HepG2 (cell line): Measurements from ENCODE around the gene NBEA. TPM values are rescaled to one million over a fixed set of nuclear protein-coding genes. Genes with fewer than 3 reads are reported as not detected.

Experiments
- ATAC-seq: fragments of 200-7000 bp; cut with Tn5 transposase; 3 replicates; pipeline ENCODE4 v1.9.1; 2020; ENCODE audit warnings: mild to moderate bottlenecking, moderate library complexity
- Bru-seq: library from RNA; stranded (reverse); fragments of 400-500 nt; gene quantifications from one replicate; lab custom pipeline; 2021; lab: Mats Ljungman, UMichigan
- BruChase-seq, 2 experiments: library from RNA; stranded (reverse); fragments of 400-500 nt; gene quantifications; one replicate each; lab custom pipeline; 2021; lab: Mats Ljungman, UMichigan
- BruUV-seq: library from RNA; stranded (reverse); fragments of 400-500 nt; replicated peaks from 2 replicates; lab custom pipeline; 2021; lab: Mats Ljungman, UMichigan
- CTCF ChIA-PET: fragments of 300-600 bp; formaldehyde crosslinking; extraction: SDS; loops from one replicate; lab custom pipeline; 2021; ENCODE audit warnings: low total read pairs, inconsistent platforms, low intra/inter-chr PET ratio; lab: Yijun Ruan, JAX
- POLR2A ChIA-PET: fragments of 350-600 bp; sonication (Branson Sonifier 250); formaldehyde crosslinking; loops from one replicate; lab custom pipeline; 2020; ENCODE audit warnings: antibody characterized with exemption, inconsistent platforms; lab: Yijun Ruan, JAX
- DNase-seq: peaks from one replicate; pipeline ENCODE4 v3.0.0-alpha.2; 2015; ENCODE audit warnings: low spot score
- FAIRE-seq: peaks from 3 replicates; lab custom pipeline; 2011; peaks lifted over from hg19 to GRCh38; lab: Jason Lieb, UNC
- H2AFZ ChIP-seq: one replicate; pipeline ENCODE4 v1.6.1; 2011; ENCODE audit warnings: low read length, inconsistent platforms
- H3K27ac ChIP-seq: fragments of 300-600 bp; 3 replicates; pipeline ENCODE4 v1.8.0; 2011; ENCODE audit warnings: mixed run types, mild to moderate bottlenecking, mixed read lengths, low read length, inconsistent platforms; ENCODE audit not compliant: insufficient read depth; ENCODE audit errors: extremely low read length
- H3K27me3 ChIP-seq, 2 experiments: fragments of 200-600 bp in 1 of 2; 2 replicates in 1 of 2; 3 replicates in 1 of 2; pipeline versions ENCODE4 v1.6.0 to v1.8.0; 2011; ENCODE audit warnings: low read length in 2 of 2, mild to moderate bottlenecking in 2 of 2, moderate library complexity in 2 of 2, inconsistent platforms in 1 of 2; ENCODE audit not compliant: insufficient read depth in 2 of 2, control insufficient read depth in 1 of 2
- H3K36me3 ChIP-seq, 2 experiments: fragments of 200-600 bp in 1 of 2; replicated peaks in 1 of 2; 2 replicates in 1 of 2; 3 replicates in 1 of 2; pipeline versions ENCODE4 v1.5.1 to v1.8.0; 2011; ENCODE audit warnings: low read length in 2 of 2, inconsistent platforms in 1 of 2; ENCODE audit not compliant: insufficient read depth in 2 of 2, control insufficient read depth in 1 of 2
- H3K4me1 ChIP-seq: 2 replicates; pipeline ENCODE4 v1.5.1; 2012; ENCODE audit warnings: low read length, inconsistent platforms; ENCODE audit not compliant: insufficient read depth
- H3K4me2 ChIP-seq: 2 replicates; pipeline ENCODE4 v1.6.0; 2011; ENCODE audit warnings: low read depth, low read length, inconsistent platforms
- H3K4me3 ChIP-seq, 3 experiments: fragments of 200-600 bp in 1 of 3; sonication (generic), shearing (Covaris generic) in 1 of 3; replicated peaks in 1 of 3; 2 replicates each; pipeline ENCODE4 v1.5.1; 2011 to 2016; ENCODE audit warnings: low read length in 3 of 3, inconsistent platforms in 2 of 3, low read depth in 2 of 3, mild to moderate bottlenecking in 2 of 3, control low read depth in 1 of 3, mixed read lengths in 1 of 3; ENCODE audit not compliant: insufficient read depth in 1 of 3
- H3K79me2 ChIP-seq: one replicate; pipeline ENCODE4 v1.6.1; 2011; ENCODE audit warnings: low read length, inconsistent platforms; ENCODE audit not compliant: insufficient read depth
- H3K9ac ChIP-seq: 2 replicates; pipeline ENCODE4 v1.6.0; 2011; ENCODE audit warnings: mild to moderate bottlenecking, low read depth, low read length, inconsistent platforms; ENCODE audit not compliant: insufficient read depth
- H3K9me3 ChIP-seq: 2 replicates; pipeline ENCODE4 v1.5.1; 2012; ENCODE audit warnings: mild to moderate bottlenecking, low read length
- H4K20me1 ChIP-seq: 2 replicates; pipeline ENCODE4 v1.6.0; 2011; ENCODE audit warnings: inconsistent platforms, mild to moderate bottlenecking, low read length, moderate library complexity; ENCODE audit not compliant: insufficient read depth
- CCAR2 ChIP-seq: fragments of 200-400 bp; formaldehyde crosslinking; optimal IDR thresholded peaks from 2 replicates; pipeline ENCODE3; 2018; ENCODE audit warnings: low read depth, mild to moderate bottlenecking, low read length, moderate library complexity
- DMTF1 ChIP-seq: sonication (generic); formaldehyde crosslinking; IDR thresholded peaks from 2 replicates; pipeline ENCODE4 v1.4.0; 2020; ENCODE audit warnings: mild to moderate bottlenecking, missing genetic modification reagents
- GATAD2A ChIP-seq: IDR thresholded peaks from 2 replicates; pipeline ENCODE4 v1.6.1; 2016
- GFI1 ChIP-seq: sonication (generic); formaldehyde crosslinking; IDR thresholded peaks from 2 replicates; pipeline ENCODE4 v1.5.0; 2020; ENCODE audit warnings: missing genetic modification reagents, mild to moderate bottlenecking, borderline replicate concordance
- SAP130 ChIP-seq: IDR thresholded peaks from 2 replicates; pipeline ENCODE4 v1.6.1; 2016; ENCODE audit warnings: low read depth
- SATB2 ChIP-seq: sonication (generic); formaldehyde crosslinking; IDR thresholded peaks from 2 replicates; pipeline ENCODE4 v1.5.0; 2020; ENCODE audit warnings: missing genetic modification reagents
- STAT5B ChIP-seq: sonication (generic); formaldehyde crosslinking; IDR thresholded peaks from 2 replicates; pipeline ENCODE4 v1.4.0; 2020; ENCODE audit warnings: missing genetic modification reagents
- ZNF20 ChIP-seq: sonication (generic); formaldehyde crosslinking; IDR thresholded peaks from 2 replicates; pipeline ENCODE4 v1.4.0; 2020; ENCODE audit warnings: mild to moderate bottlenecking, moderate library complexity, missing genetic modification reagents
- WGBS: methylation state at CpG from one replicate; pipeline ENCODE4 v1.1.6; 2017; ENCODE audit warnings: low lambda C conversion rate; 5-methylcytosine and 5-hydroxymethylcytosine counted together
- in situ Hi-C: cut with HindIII; loops from 2 replicates; pipeline ENCODE4 v1.10.0; 2017; ENCODE audit warnings: low pct_unique_long_range_greater_than_20kb; ENCODE audit not compliant: extremely low pct_ligation_motif_present
- intact Hi-C: fragments of 100-400 bp; cut with micrococcal nuclease; formaldehyde crosslinking; loops from one replicate; pipeline ENCODE4 v1.10.0; 2022; ENCODE audit not compliant: unreplicated experiment
- long read RNA-seq, 2 experiments: library from RNA in 1 of 2; library from polyadenylated mRNA in 1 of 2; stranded (forward) in 1 of 2; unstranded in 1 of 2; transcript quantifications; one replicate each; pipeline ENCODE4 v2.0.0, GENCODE V29; 2019 to 2022
- polyA minus RNA-seq, 3 experiments: library from RNA; depleted of rRNA, polyadenylated mRNA; stranded (reverse); fragments of >200 nt; gene quantifications; 2 replicates each; pipeline ENCODE4 v1.2.3, GENCODE V29; 2011; ENCODE audit warnings: low replicate concordance in 1 of 3
- polyA plus RNA-seq, 8 experiments: library from polyadenylated mRNA; depleted of rRNA in 3 of 8; stranded (reverse) in 7 of 8; unstranded in 1 of 8; fragments of >200 nt; fragmentation: Illumina TruSeq in 4 of 8; extraction: Trizol in 4 of 8; gene quantifications; 2 replicates each; pipeline versions ENCODE4 v1.2.1 to v1.2.3, GENCODE V29; 2011 to 2016; ENCODE audit warnings: low read depth in 4 of 8, missing spikeins in 1 of 8, mixed read lengths in 1 of 8; ENCODE audit not compliant: insufficient read depth in 1 of 8
- total RNA-seq, 5 experiments: library from RNA; depleted of rRNA; stranded (reverse); fragments of >200 nt; fragmentation: Illumina TruSeq; extraction: Trizol; gene quantifications; 2 replicates each; pipeline ENCODE4 v1.2.3, GENCODE V29; 2016; ENCODE audit warnings: low read depth in 1 of 5
- TF ChIP-seq, protein P1 (sequence below): sonication (generic); formaldehyde crosslinking; IDR thresholded peaks from 2 replicates; pipeline ENCODE4 v1.8.0; 2022; ENCODE audit warnings: mild to moderate bottlenecking, missing genetic modification reagents

The NBEA gene, protein sequence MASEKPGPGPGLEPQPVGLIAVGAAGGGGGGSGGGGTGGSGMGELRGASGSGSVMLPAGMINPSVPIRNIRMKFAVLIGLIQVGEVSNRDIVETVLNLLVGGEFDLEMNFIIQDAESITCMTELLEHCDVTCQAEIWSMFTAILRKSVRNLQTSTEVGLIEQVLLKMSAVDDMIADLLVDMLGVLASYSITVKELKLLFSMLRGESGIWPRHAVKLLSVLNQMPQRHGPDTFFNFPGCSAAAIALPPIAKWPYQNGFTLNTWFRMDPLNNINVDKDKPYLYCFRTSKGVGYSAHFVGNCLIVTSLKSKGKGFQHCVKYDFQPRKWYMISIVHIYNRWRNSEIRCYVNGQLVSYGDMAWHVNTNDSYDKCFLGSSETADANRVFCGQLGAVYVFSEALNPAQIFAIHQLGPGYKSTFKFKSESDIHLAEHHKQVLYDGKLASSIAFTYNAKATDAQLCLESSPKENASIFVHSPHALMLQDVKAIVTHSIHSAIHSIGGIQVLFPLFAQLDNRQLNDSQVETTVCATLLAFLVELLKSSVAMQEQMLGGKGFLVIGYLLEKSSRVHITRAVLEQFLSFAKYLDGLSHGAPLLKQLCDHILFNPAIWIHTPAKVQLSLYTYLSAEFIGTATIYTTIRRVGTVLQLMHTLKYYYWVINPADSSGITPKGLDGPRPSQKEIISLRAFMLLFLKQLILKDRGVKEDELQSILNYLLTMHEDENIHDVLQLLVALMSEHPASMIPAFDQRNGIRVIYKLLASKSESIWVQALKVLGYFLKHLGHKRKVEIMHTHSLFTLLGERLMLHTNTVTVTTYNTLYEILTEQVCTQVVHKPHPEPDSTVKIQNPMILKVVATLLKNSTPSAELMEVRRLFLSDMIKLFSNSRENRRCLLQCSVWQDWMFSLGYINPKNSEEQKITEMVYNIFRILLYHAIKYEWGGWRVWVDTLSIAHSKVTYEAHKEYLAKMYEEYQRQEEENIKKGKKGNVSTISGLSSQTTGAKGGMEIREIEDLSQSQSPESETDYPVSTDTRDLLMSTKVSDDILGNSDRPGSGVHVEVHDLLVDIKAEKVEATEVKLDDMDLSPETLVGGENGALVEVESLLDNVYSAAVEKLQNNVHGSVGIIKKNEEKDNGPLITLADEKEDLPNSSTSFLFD (N-terminal part only)
- total RNA-seq (2016; rRNA removed; fragmentation: Illumina TruSeq; extraction: Trizol) (2.7 and 5.0 TPM in 2 replicates), polyA plus RNA-seq (2011; rRNA removed) (2.8 and 3.4 TPM in 2 replicates), polyA minus RNA-seq (2011; rRNA and poly(A)+ RNA removed; ENCODE audit: low replicate concordance) (4.6 and 7.0 TPM in 2 replicates), Bru-seq, nascent RNA (percentile 50 among the genes with signal in this experiment), BruChase-seq, experiment 1, labeled RNA remaining after a 6-hour chase (percentile 40 among the genes with signal in this experiment), BruChase-seq, experiment 2, labeled RNA remaining after a 2-hour chase (percentile 43 among the genes with signal in this experiment)
- total RNA-seq (2016; cell fraction: cytosol; rRNA removed; fragmentation: Illumina TruSeq; extraction: Trizol; ENCODE audit: low read depth): 2.2 and 2.3 TPM in 2 replicates
- total RNA-seq (2016; cell fraction: insoluble cytoplasmic fraction; rRNA removed; fragmentation: Illumina TruSeq; extraction: Trizol): 2.2 and 4.4 TPM in 2 replicates
- 1.5 and 2.2 TPM in 2 replicates for total RNA-seq (2016; cell fraction: membrane; rRNA removed; fragmentation: Illumina TruSeq; extraction: Trizol)
- 8.8 and 9.3 TPM in 2 replicates for total RNA-seq (2016; cell fraction: nucleus; rRNA removed; fragmentation: Illumina TruSeq; extraction: Trizol)
- polyA plus RNA-seq (2011; cell fraction: cytosol; rRNA removed): 1.6 and 3.1 TPM in 2 replicates
- polyA plus RNA-seq (2011; cell fraction: nucleus; rRNA removed): 2.2 and 3.1 TPM in 2 replicates
- polyA plus RNA-seq (2012): 3.3 and 3.4 TPM in 2 replicates
- polyA plus RNA-seq (2016; cell fraction: cytosol; fragmentation: Illumina TruSeq; extraction: Trizol; ENCODE audit: low read depth): 0.15 and 0.17 TPM in 2 replicates
- 2.6 and 3.2 TPM in 2 replicates for polyA plus RNA-seq (2016; cell fraction: insoluble cytoplasmic fraction; fragmentation: Illumina TruSeq; extraction: Trizol; ENCODE audit: low read depth)
- 0.34 and 0.36 TPM in 2 replicates for polyA plus RNA-seq (2016; cell fraction: membrane; fragmentation: Illumina TruSeq; extraction: Trizol; ENCODE audit: low read depth)
- 2.7 TPM in 2 replicates for polyA plus RNA-seq (2016; cell fraction: nucleus; fragmentation: Illumina TruSeq; extraction: Trizol; ENCODE audit: insufficient read depth, low read depth)
- 4.1 and 6.9 TPM in 2 replicates for polyA minus RNA-seq (2011; cell fraction: cytosol; rRNA and poly(A)+ RNA removed)
- polyA minus RNA-seq (2011; cell fraction: nucleus; rRNA and poly(A)+ RNA removed): 36.1 and 48.0 TPM in 2 replicates
- long read RNA-seq, experiment 1, partial matches to known transcripts: 1 of 1 reads
- long read RNA-seq, experiment 1, other reads (novel, unspliced or antisense): 0 of 1 reads
- long read RNA-seq, experiment 2, partial matches to known transcripts: 0 of 2 reads
- long read RNA-seq, experiment 2, other reads (novel, unspliced or antisense): 2 of 2 reads

DNA sequence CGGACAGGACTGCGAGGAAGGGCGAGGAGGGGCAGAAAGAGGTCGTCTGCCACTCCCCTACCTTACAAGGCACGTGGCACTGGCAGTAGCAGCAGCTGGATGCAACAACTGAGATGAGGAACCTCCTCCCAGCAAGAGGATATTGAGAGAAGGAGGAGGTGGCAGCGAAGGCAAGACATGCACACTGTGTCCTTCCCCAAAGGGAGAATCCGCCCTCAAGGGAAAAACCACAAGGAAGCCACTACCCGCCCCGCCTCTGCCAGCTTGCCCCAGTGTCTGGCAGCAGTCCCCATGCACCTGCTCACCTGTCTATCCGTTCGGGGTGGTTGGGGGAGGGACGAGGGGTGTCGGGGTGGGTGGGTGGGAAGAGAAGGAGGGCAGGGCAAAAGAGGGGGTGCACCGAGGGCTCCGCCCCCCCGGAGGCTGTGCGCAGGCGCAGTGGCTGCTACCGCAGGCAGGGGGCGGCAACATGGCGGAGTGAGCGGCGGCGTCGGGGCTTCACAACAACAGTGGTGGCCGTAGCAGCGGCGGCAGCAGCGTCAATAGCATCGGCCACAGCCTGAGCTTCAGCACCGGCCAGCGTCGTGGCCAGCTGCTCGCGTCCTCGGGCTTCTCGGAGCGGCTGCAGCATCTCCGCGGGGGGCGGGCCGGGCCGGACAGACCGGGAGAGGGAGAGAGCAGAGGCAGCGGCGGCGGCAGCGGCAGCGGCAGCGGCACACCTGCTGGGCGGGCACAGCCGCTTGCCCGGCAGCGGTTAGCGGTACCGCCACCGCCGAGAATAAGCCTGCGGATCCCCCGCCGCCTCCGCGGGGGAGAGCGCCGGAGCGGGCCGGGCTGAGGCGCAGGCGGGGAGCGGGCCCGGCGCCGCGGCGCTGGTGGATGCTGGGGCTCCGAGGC lies at the start of gene NBEA:
Gene NBEA (plus strand): TSS at position 436 of the 897 bp plus-strand sequence. CDS start 551 bp downstream, outside the sequence.
- POLR2A ChIA-PET: no interaction called here
- ATAC-seq (peak; percentile 82), DNase-seq (peak; percentile 19), FAIRE-seq (no peak)
- Histone ChIP-seq H3K9me3 (no peaks in the 10 kb centered on the region), H3K4me2 (peak within 1 kb of the TSS; percentile 100), H3K27ac (no peak within 1 kb of the TSS), H3K4me3 (peak within 1 kb of the TSS; percentile 81 to 84 (median 83)), H3K9ac (peak within 1 kb of the TSS; percentile 61; the same call in 1 of the 2 replicates), H2AFZ (peak within 1 kb of the TSS; percentile 92), H3K36me3 (no peaks in the 10 kb centered on the region), H3K79me2 (no peaks in the 10 kb centered on the region), H3K4me1 (peaks cover 20% of the 10 kb centered on the region), H3K27me3 (no peaks in the 10 kb centered on the region; a peak in 2 of 5 replicates), H4K20me1 (no peaks in the 10 kb centered on the region)
- in situ Hi-C loops (no loop called here), intact Hi-C loops (loop anchor here (2.0 kb wide), 1 partner anchor 215 kb away; no protein-coding TSS in a partner anchor)
- WGBS: 1% methylated on average over 13 of the region's 76 CpGs
- no TSS peak for BruUV-seq
- CTCF ChIA-PET: no interaction called here
- TF ChIP-seq STAT5B (no peak), DMTF1 (CRISPR knock-in tag) (no peak), SAP130 (CRISPR knock-in tag) (peak; percentile 44), GATAD2A (CRISPR knock-in tag) (no peak), SATB2 (CRISPR knock-in tag) (no peak), CCAR2 (no peak), GFI1 (CRISPR knock-in tag) (no peak), ZNF20 (CRISPR knock-in tag) (no peak)
- TF ChIP-seq, protein P1, sequence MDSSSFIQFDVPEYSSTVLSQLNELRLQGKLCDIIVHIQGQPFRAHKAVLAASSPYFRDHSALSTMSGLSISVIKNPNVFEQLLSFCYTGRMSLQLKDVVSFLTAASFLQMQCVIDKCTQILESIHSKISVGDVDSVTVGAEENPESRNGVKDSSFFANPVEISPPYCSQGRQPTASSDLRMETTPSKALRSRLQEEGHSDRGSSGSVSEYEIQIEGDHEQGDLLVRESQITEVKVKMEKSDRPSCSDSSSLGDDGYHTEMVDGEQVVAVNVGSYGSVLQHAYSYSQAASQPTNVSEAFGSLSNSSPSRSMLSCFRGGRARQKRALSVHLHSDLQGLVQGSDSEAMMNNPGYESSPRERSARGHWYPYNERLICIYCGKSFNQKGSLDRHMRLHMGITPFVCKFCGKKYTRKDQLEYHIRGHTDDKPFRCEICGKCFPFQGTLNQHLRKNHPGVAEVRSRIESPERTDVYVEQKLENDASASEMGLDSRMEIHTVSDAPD (CRISPR knock-in tag): no peak
